ENCODE results near the gene ITIH3. TPM values are rescaled to one million over a fixed set of nuclear protein-coding genes. Genes with fewer than 3 reads are reported as not detected.

Gene ITIH3
- polyA plus RNA-seq, 1 of the 3 experiments (the other 2 are of a cell fraction) = 4.3 TPM

DNA sequence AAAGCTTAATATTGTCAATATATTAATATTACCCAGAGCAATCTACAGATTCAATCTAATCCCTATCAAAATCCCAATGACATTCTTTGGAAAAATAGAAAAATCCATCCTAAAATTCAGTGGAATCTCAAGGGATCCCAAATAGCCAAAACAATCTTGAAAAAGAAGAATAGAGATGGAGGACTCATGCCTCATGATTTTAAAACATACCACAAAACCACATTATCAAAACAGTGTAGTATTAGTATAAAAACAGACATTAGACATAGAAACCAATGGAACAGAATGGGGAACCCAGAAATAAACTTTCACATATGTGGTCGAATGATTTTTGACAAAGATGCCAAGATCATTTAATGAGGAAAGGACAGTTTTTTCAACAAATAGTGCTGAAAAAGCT, 38.5 kb upstream of the ITIH3 start:
- Histone ChIP-seq H3K4me2 (no peak overlapping the region), H3K9me2 (no peaks in the 10 kb centered on the region), H3K9ac (no peak overlapping the region), H3K9me3 (no peaks in the 10 kb centered on the region), H3K79me2 (ENCODE audit: insufficient read depth) (0 out of 2 replicates have a peak, but pooled peaks cover 2% of the 10 kb centered on the region), H3F3A (replicated peaks; ENCODE audit: insufficient read depth) (no peaks in the 10 kb centered on the region), H3K4me1 (ENCODE audit: control insufficient read depth in 1 of 2, insufficient read depth in 2 of 2, low read depth in 1 of 2, low read length in 1 of 2) (no peaks in the 10 kb centered on the region), H4K20me1 (ENCODE audit: insufficient read depth) (no peaks in the 10 kb centered on the region), H3K27me3 (ENCODE audit: insufficient read depth) (no peaks in the 10 kb centered on the region), H3K36me3 (replicated peaks in 1 of 2; ENCODE audit: control insufficient read depth in 1 of 2, insufficient read depth in 2 of 2, low read length in 1 of 2) (peaks cover 32 to 63% of the 10 kb centered on the region in 2 experiments), H3K27ac (ENCODE audit: low read depth in 2 of 2, low read length in 1 of 2) (no peak overlapping the region), H2AFZ (ENCODE audit: low read depth) (no peak overlapping the region), H3K4me3 (ENCODE audit: low read depth in 2 of 2, low read length in 1 of 2) (no peak overlapping the region)
- TF ChIP-seq TCF12 (IDR thresholded peaks at IDR 0.05) = no peak
- no peak for TF ChIP-seq EP300 (IDR thresholded peaks at IDR 0.05; ENCODE audit: borderline replicate concordance in 1 of 2, low read depth in 1 of 2, low read length in 1 of 2)
- TF ChIP-seq RXRA (IDR thresholded peaks at IDR 0.05; ENCODE audit: borderline replicate concordance, low read depth) = no peak
- TF ChIP-seq MXI1 (IDR thresholded peaks at IDR 0.05; ENCODE audit: low read depth, low read length) = no peak
- TF ChIP-seq, protein P1, sequence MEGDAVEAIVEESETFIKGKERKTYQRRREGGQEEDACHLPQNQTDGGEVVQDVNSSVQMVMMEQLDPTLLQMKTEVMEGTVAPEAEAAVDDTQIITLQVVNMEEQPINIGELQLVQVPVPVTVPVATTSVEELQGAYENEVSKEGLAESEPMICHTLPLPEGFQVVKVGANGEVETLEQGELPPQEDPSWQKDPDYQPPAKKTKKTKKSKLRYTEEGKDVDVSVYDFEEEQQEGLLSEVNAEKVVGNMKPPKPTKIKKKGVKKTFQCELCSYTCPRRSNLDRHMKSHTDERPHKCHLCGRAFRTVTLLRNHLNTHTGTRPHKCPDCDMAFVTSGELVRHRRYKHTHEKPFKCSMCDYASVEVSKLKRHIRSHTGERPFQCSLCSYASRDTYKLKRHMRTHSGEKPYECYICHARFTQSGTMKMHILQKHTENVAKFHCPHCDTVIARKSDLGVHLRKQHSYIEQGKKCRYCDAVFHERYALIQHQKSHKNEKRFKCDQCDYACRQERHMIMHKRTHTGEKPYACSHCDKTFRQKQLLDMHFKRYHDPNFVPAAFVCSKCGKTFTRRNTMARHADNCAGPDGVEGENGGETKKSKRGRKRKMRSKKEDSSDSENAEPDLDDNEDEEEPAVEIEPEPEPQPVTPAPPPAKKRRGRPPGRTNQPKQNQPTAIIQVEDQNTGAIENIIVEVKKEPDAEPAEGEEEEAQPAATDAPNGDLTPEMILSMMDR (IDR thresholded peaks at IDR 0.05) = no peak
- TF ChIP-seq SIN3A (IDR thresholded peaks at IDR 0.05; ENCODE audit: borderline replicate concordance, low read depth, low read length) = no peak
- TF ChIP-seq FOXM1 (IDR thresholded peaks at IDR 0.05; ENCODE audit: low read depth) = no peak
- TF ChIP-seq, protein P2, sequence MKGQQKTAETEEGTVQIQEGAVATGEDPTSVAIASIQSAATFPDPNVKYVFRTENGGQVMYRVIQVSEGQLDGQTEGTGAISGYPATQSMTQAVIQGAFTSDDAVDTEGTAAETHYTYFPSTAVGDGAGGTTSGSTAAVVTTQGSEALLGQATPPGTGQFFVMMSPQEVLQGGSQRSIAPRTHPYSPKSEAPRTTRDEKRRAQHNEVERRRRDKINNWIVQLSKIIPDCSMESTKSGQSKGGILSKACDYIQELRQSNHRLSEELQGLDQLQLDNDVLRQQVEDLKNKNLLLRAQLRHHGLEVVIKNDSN (IDR thresholded peaks at IDR 0.05; ENCODE audit: borderline replicate concordance, low read depth) = no peak
- TF ChIP-seq GABPA (IDR thresholded peaks at IDR 0.05; ENCODE audit: low read depth) = no peak
- TF ChIP-seq RFX5 (IDR thresholded peaks at IDR 0.05; ENCODE audit: low read length) = no peak
- TF ChIP-seq EZH2phosphoT487 (IDR thresholded peaks at IDR 0.05; ENCODE audit: borderline replicate concordance, low read depth) = no peak
- TF ChIP-seq NRF1 (IDR thresholded peaks at IDR 0.05; ENCODE audit: low read depth, low read length) = no peak
- TF ChIP-seq, protein P3, sequence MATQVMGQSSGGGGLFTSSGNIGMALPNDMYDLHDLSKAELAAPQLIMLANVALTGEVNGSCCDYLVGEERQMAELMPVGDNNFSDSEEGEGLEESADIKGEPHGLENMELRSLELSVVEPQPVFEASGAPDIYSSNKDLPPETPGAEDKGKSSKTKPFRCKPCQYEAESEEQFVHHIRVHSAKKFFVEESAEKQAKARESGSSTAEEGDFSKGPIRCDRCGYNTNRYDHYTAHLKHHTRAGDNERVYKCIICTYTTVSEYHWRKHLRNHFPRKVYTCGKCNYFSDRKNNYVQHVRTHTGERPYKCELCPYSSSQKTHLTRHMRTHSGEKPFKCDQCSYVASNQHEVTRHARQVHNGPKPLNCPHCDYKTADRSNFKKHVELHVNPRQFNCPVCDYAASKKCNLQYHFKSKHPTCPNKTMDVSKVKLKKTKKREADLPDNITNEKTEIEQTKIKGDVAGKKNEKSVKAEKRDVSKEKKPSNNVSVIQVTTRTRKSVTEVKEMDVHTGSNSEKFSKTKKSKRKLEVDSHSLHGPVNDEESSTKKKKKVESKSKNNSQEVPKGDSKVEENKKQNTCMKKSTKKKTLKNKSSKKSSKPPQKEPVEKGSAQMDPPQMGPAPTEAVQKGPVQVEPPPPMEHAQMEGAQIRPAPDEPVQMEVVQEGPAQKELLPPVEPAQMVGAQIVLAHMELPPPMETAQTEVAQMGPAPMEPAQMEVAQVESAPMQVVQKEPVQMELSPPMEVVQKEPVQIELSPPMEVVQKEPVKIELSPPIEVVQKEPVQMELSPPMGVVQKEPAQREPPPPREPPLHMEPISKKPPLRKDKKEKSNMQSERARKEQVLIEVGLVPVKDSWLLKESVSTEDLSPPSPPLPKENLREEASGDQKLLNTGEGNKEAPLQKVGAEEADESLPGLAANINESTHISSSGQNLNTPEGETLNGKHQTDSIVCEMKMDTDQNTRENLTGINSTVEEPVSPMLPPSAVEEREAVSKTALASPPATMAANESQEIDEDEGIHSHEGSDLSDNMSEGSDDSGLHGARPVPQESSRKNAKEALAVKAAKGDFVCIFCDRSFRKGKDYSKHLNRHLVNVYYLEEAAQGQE (IDR thresholded peaks at IDR 0.05; ENCODE audit: low read depth, low read length) = no peak
- no peak for TF ChIP-seq RCOR1 (IDR thresholded peaks at IDR 0.05; ENCODE audit: low read length)
- no peak for TF ChIP-seq IRF3 (IDR thresholded peaks at IDR 0.05; ENCODE audit: low read depth, low read length)
- TF ChIP-seq ELF1 (IDR thresholded peaks at IDR 0.05) = no peak
- no peak for TF ChIP-seq SMC3 (IDR thresholded peaks at IDR 0.05; ENCODE audit: low read depth, low read length)
- no peak for TF ChIP-seq MEF2A (IDR thresholded peaks at IDR 0.05; ENCODE audit: borderline replicate concordance, low read depth)
- POLR2A ChIA-PET = no interaction called here
- DNase-seq = no peak
- CTCF ChIA-PET = interaction anchor here (2.4 kb wide), 1 partner anchor 14 kb away, joined by 6 read pairs; no protein-coding TSS in a partner anchor
- 93% methylated on average over 1 of the region's 1 CpG for WGBS (ENCODE audit: low lambda C conversion rate)
